Effector memory CD8-positive, alpha-beta T cell (primary cell): ENCODE data around the gene CDH11.

ENCODE experiments used
- ATAC-seq: fragments of 150-1000 bp; cut with Tn5 transposase; replicated peaks from 2 replicates; pipeline ENCODE4 v1.10.0; 2021; ENCODE audit warnings: mild to moderate bottlenecking, moderate library complexity
- DNase-seq, 3 experiments: peaks; one replicate each; pipeline ENCODE4 v3.0.0; 2021
- H3K27ac Mint-ChIP-seq, 2 donors: one replicate each; pipeline ENCODE4 v1.8.0; 2022; ENCODE audit warnings: mild to moderate bottlenecking in 2 of 2, mixed read lengths in 2 of 2, moderate library complexity in 2 of 2
- H3K27me3 Mint-ChIP-seq, 2 donors: one replicate each; pipeline ENCODE4 v1.8.0; 2022; ENCODE audit warnings: mixed read lengths in 2 of 2
- H3K36me3 Mint-ChIP-seq: one replicate; pipeline ENCODE4 v1.8.0; 2022; ENCODE audit warnings: mild to moderate bottlenecking, moderate library complexity, mixed read lengths; ENCODE audit not compliant: insufficient read depth
- H3K4me1 Mint-ChIP-seq, 2 donors: one replicate each; pipeline ENCODE4 v1.8.0; 2022; ENCODE audit warnings: low read depth in 2 of 2, mixed read lengths in 2 of 2
- H3K4me3 Mint-ChIP-seq, 2 donors: one replicate each; pipeline ENCODE4 v1.8.0; 2022; ENCODE audit warnings: mild to moderate bottlenecking in 2 of 2, mixed read lengths in 2 of 2, moderate library complexity in 2 of 2
- H3K9me3 Mint-ChIP-seq, 2 donors: one replicate each; pipeline ENCODE4 v1.8.0; 2022; ENCODE audit warnings: mixed read lengths in 2 of 2

Gene CDH11

GRCh38 chr16:65023802-65024201 is 98.1 kb downstream of the CDH11 start:
- Mint-ChIP-seq H3K27me3 (no peaks in the 10 kb centered on the region), H3K27ac (no peak overlapping the region), H3K4me3 (no peak overlapping the region), H3K4me1 (no peaks in the 10 kb centered on the region), H3K36me3 (no peaks in the 10 kb centered on the region), H3K9me3 (peaks cover 7 to 9% of the 10 kb centered on the region in 2 donors)
- ATAC-seq = no peak
- DNase-seq = no peak

- no peaks in the 10 kb centered on the region for H3K4me1 Mint-ChIP-seq
Measured at GRCh38 chr16:65021852-65022595, 99.8 kb downstream of the CDH11 start.

GRCh38 chr16:65016754-65017153 is 105.1 kb downstream of the CDH11 start:
- Mint-ChIP-seq H3K27me3 (no peaks in the 10 kb centered on the region), H3K4me1 (no peaks in the 10 kb centered on the region), H3K9me3 (peaks cover 5 to 15% of the 10 kb centered on the region in 2 donors), H3K4me3 (no peak overlapping the region), H3K27ac (no peak overlapping the region), H3K36me3 (no peaks in the 10 kb centered on the region)
- ATAC-seq = no peak
- DNase-seq = no peak

More at GRCh38 chr16:65021852-65022595, 99.8 kb downstream of the CDH11 start:
- Mint-ChIP-seq H3K9me3 (peaks cover 0 to 1% of the 10 kb centered on the region in 2 donors), H3K27ac (no peak overlapping the region), H3K27me3 (no peaks in the 10 kb centered on the region), H3K4me3 (no peak overlapping the region), H3K36me3 (no peaks in the 10 kb centered on the region)
- no peak for ATAC-seq
- DNase-seq = no peak

- no peaks in the 10 kb centered on the region for H3K4me1 Mint-ChIP-seq
Measured at GRCh38 chr16:65015599-65015998, 106.3 kb downstream of the CDH11 start.

GRCh38 chr16:65012357-65012756 is 109.5 kb downstream of the CDH11 start:
- Mint-ChIP-seq H3K27ac (no peak overlapping the region), H3K27me3 (no peaks in the 10 kb centered on the region), H3K9me3 (peaks cover 3 to 15% of the 10 kb centered on the region in 2 donors), H3K4me1 (no peaks in the 10 kb centered on the region), H3K4me3 (no peak overlapping the region), H3K36me3 (no peaks in the 10 kb centered on the region)
- no peak for ATAC-seq
- DNase-seq = no peak

More at GRCh38 chr16:65015599-65015998, 106.3 kb downstream of the CDH11 start:
- Mint-ChIP-seq H3K36me3 (no peaks in the 10 kb centered on the region), H3K27ac (no peak overlapping the region), H3K4me3 (no peak overlapping the region), H3K9me3 (peaks cover 3 to 15% of the 10 kb centered on the region in 2 donors), H3K27me3 (no peaks in the 10 kb centered on the region)
- DNase-seq (no peak), ATAC-seq (no peak)

- no peaks in the 10 kb centered on the region for H3K27me3 Mint-ChIP-seq
- no peaks in the 10 kb centered on the region for H3K36me3 Mint-ChIP-seq
- peaks cover 9 to 21% of the 10 kb centered on the region in 2 donors for H3K9me3 Mint-ChIP-seq
- H3K4me3 Mint-ChIP-seq = no peak overlapping the region
- H3K27ac Mint-ChIP-seq = no peak overlapping the region
- ATAC-seq = no peak
- H3K4me1 Mint-ChIP-seq = no peaks in the 10 kb centered on the region
- DNase-seq = no peak
Measured at GRCh38 chr16:65010125-65010524, 111.7 kb downstream of the CDH11 start.

GRCh38 chr16:65005696-65006095 is 116.2 kb downstream of the CDH11 start:
- no peaks in the 10 kb centered on the region for H3K27me3 Mint-ChIP-seq
- peaks cover 11 to 22% of the 10 kb centered on the region in 2 donors for H3K9me3 Mint-ChIP-seq
- ATAC-seq (no peak), DNase-seq (no peak)
- H3K36me3 Mint-ChIP-seq = no peaks in the 10 kb centered on the region
- no peak overlapping the region for H3K4me3 Mint-ChIP-seq
- no peaks in the 10 kb centered on the region for H3K4me1 Mint-ChIP-seq
- H3K27ac Mint-ChIP-seq = no peak overlapping the region

- Mint-ChIP-seq H3K9me3 (peaks cover 11 to 22% of the 10 kb centered on the region in 2 donors), H3K4me1 (no peaks in the 10 kb centered on the region), H3K27ac (no peak overlapping the region), H3K36me3 (peaks cover 3% of the 10 kb centered on the region), H3K27me3 (no peaks in the 10 kb centered on the region), H3K4me3 (no peak overlapping the region)
- DNase-seq (no peak), ATAC-seq (no peak)
Measured at GRCh38 chr16:65004570-65004969, 117.3 kb downstream of the CDH11 start.

- H3K27me3 Mint-ChIP-seq = no peaks in the 10 kb centered on the region
- no peaks in the 10 kb centered on the region for H3K4me1 Mint-ChIP-seq
- H3K36me3 Mint-ChIP-seq = peaks cover 3% of the 10 kb centered on the region
- peaks cover 11 to 22% of the 10 kb centered on the region in 2 donors for H3K9me3 Mint-ChIP-seq
- no peak for DNase-seq
- ATAC-seq = no peak
- H3K4me3 Mint-ChIP-seq = no peak overlapping the region
- H3K27ac Mint-ChIP-seq = no peak overlapping the region
Measured at GRCh38 chr16:65003621-65004020, 118.2 kb downstream of the CDH11 start.

- H3K27ac Mint-ChIP-seq = no peak overlapping the region
- H3K36me3 Mint-ChIP-seq = peaks cover 3% of the 10 kb centered on the region
- H3K4me1 Mint-ChIP-seq = no peaks in the 10 kb centered on the region
- peaks cover 11 to 22% of the 10 kb centered on the region in 2 donors for H3K9me3 Mint-ChIP-seq
- ATAC-seq (no peak), DNase-seq (no peak)
- no peak overlapping the region for H3K4me3 Mint-ChIP-seq
- H3K27me3 Mint-ChIP-seq = no peaks in the 10 kb centered on the region
Measured at GRCh38 chr16:65002265-65002664, 119.6 kb downstream of the CDH11 start.

- no peak overlapping the region for H3K27ac Mint-ChIP-seq
- H3K27me3 Mint-ChIP-seq = no peaks in the 10 kb centered on the region
- H3K4me3 Mint-ChIP-seq = no peak overlapping the region
- ATAC-seq = no peak
- H3K9me3 Mint-ChIP-seq = peaks cover 9 to 24% of the 10 kb centered on the region in 2 donors
- DNase-seq = no peak
- no peaks in the 10 kb centered on the region for H3K4me1 Mint-ChIP-seq
- peaks cover 3% of the 10 kb centered on the region for H3K36me3 Mint-ChIP-seq
Measured at GRCh38 chr16:65000654-65001053, 121.2 kb downstream of the CDH11 start.

- peaks cover 7 to 18% of the 10 kb centered on the region in 2 donors for H3K9me3 Mint-ChIP-seq
Measured at GRCh38 chr16:64997751-64998150, 124.1 kb downstream of the CDH11 start.

GRCh38 chr16:64997121-64997520 is 124.7 kb downstream of the CDH11 start:
- H3K27ac Mint-ChIP-seq = no peak overlapping the region
- DNase-seq = no peak
- H3K36me3 Mint-ChIP-seq = peaks cover 3% of the 10 kb centered on the region
- no peaks in the 10 kb centered on the region for H3K27me3 Mint-ChIP-seq
- peaks cover 2 to 11% of the 10 kb centered on the region in 2 donors for H3K9me3 Mint-ChIP-seq
- H3K4me1 Mint-ChIP-seq = no peaks in the 10 kb centered on the region
- ATAC-seq = no peak
- H3K4me3 Mint-ChIP-seq = no peak overlapping the region

More at GRCh38 chr16:64997751-64998150, 124.1 kb downstream of the CDH11 start:
- Mint-ChIP-seq H3K4me1 (no peaks in the 10 kb centered on the region), H3K36me3 (peaks cover 3% of the 10 kb centered on the region), H3K27me3 (no peaks in the 10 kb centered on the region), H3K27ac (no peak overlapping the region), H3K4me3 (no peak overlapping the region)
- DNase-seq (no peak), ATAC-seq (no peak)

GRCh38 chr16:64996641-64997040 is 125.2 kb downstream of the CDH11 start:
- Mint-ChIP-seq H3K27me3 (no peaks in the 10 kb centered on the region), H3K27ac (no peak overlapping the region), H3K36me3 (peaks cover 3% of the 10 kb centered on the region), H3K4me1 (no peaks in the 10 kb centered on the region), H3K9me3 (peaks cover 1 to 8% of the 10 kb centered on the region in 2 donors), H3K4me3 (no peak overlapping the region)
- ATAC-seq = no peak
- DNase-seq = no peak
